H1 (cell line): Measurements from ENCODE around the gene NELFE. TPM values are rescaled to one million over a fixed set of nuclear protein-coding genes. Genes with fewer than 3 reads are reported as not detected.
"Not testable (repeated sequence)": the region's sequence is repeated elsewhere in the genome, so short reads cannot be mapped to it uniquely, and the experiment has no call there.

Experiments
- CTCF ChIA-PET: fragments of 300-600 bp; sonication (Branson Sonifier 250); formaldehyde crosslinking; loops from one replicate; lab custom pipeline; 2021; ENCODE audit not compliant: partially characterized antibody; lab: Charles Lee
- POLR2A ChIA-PET: fragments of 300-600 bp; sonication (Branson Sonifier 250); formaldehyde crosslinking; loops from one replicate; lab custom pipeline; 2021; ENCODE audit warnings: inconsistent platforms; ENCODE audit not compliant: partially characterized antibody; lab: Charles Lee
- DNase-seq, 2 experiments: peaks; one replicate each; pipeline versions ENCODE4 v3.0.0 to v3.0.0-alpha.2; 2010 to 2022; ENCODE audit warnings: low spot score in 2 of 2, low read depth in 1 of 2, mixed read lengths in 1 of 2
- FAIRE-seq: peaks from 2 replicates; lab custom pipeline; 2011; peaks lifted over from hg19 to GRCh38; lab: Jason Lieb, UNC
- H2AFZ ChIP-seq: 2 replicates; pipeline ENCODE4 v1.8.1; 2012; ENCODE audit warnings: low read length, inconsistent platforms
- H2AK5ac ChIP-seq: 2 replicates; pipeline ENCODE4 v1.6.1; 2013; ENCODE audit warnings: low read depth, low read length
- H2BK120ac ChIP-seq: replicated peaks from 2 replicates; pipeline ENCODE3; 2013; ENCODE audit warnings: low read depth, low read length, inconsistent platforms
- H2BK12ac ChIP-seq: 2 replicates; pipeline ENCODE4 v1.6.1; 2013; ENCODE audit warnings: low read depth, low read length
- H2BK15ac ChIP-seq: 2 replicates; pipeline ENCODE4 v1.6.1; 2013; ENCODE audit warnings: low read length
- H2BK20ac ChIP-seq: 2 replicates; pipeline ENCODE4 v1.6.1; 2013; ENCODE audit warnings: low read length
- H2BK5ac ChIP-seq: 2 replicates; pipeline ENCODE4 v1.6.1; 2013; ENCODE audit warnings: low read depth, low read length
- H3K14ac ChIP-seq: 2 replicates; pipeline ENCODE4 v1.6.1; 2013; ENCODE audit warnings: inconsistent platforms; ENCODE audit not compliant: insufficient read length
- H3K18ac ChIP-seq: 2 replicates; pipeline ENCODE4 v1.6.1; 2013; ENCODE audit warnings: low read length; ENCODE audit errors: extremely low read depth
- H3K23ac ChIP-seq: 2 replicates; pipeline ENCODE4 v1.6.1; 2013; ENCODE audit warnings: inconsistent platforms; ENCODE audit not compliant: insufficient read length
- H3K23me2 ChIP-seq: 2 replicates; pipeline ENCODE4 v1.6.1; 2013; ENCODE audit warnings: low read depth, low read length
- H3K27ac ChIP-seq: 2 replicates; pipeline ENCODE4 v1.6.1; 2011; ENCODE audit warnings: low read depth, low read length, inconsistent platforms
- H3K27me3 ChIP-seq, 4 experiments: replicated peaks in 1 of 4; 1 replicate in 1 of 4; 2 replicates in 3 of 4; pipeline versions ENCODE4 v1.6.1 to v1.8.1; 2011 to 2013; ENCODE audit warnings: low read length in 3 of 4, mild to moderate bottlenecking in 3 of 4, inconsistent platforms in 2 of 4, mixed read lengths in 2 of 4, moderate library complexity in 1 of 4; ENCODE audit not compliant: control insufficient read depth in 3 of 4, insufficient read depth in 3 of 4; ENCODE audit errors: extremely low read depth in 1 of 4
- H3K36me3 ChIP-seq, 4 experiments: 2 replicates each; pipeline versions ENCODE4 v1.6.1 to v1.8.1; 2011 to 2013; ENCODE audit warnings: mild to moderate bottlenecking in 4 of 4, low read length in 3 of 4, moderate library complexity in 2 of 4, control low read depth in 1 of 4, inconsistent platforms in 1 of 4; ENCODE audit not compliant: insufficient read depth in 4 of 4, control insufficient read depth in 2 of 4
- H3K4ac ChIP-seq: replicated peaks from 2 replicates; pipeline ENCODE3; 2013; ENCODE audit warnings: low read length, low read depth, mixed read lengths, inconsistent platforms; ENCODE audit not compliant: insufficient read length
- H3K4me1 ChIP-seq, 4 experiments: replicated peaks in 1 of 4; 1 replicate in 1 of 4; 2 replicates in 3 of 4; pipeline versions ENCODE4 v1.6.1 to v1.8.1; 2011 to 2013; ENCODE audit warnings: low read length in 3 of 4, inconsistent platforms in 2 of 4, mixed read lengths in 1 of 4; ENCODE audit not compliant: insufficient read depth in 4 of 4, control insufficient read depth in 3 of 4
- H3K4me2 ChIP-seq, 2 experiments: 2 replicates each; pipeline versions ENCODE4 v1.6.1 to v1.8.1; 2011 to 2013; ENCODE audit warnings: low read depth in 2 of 2, low read length in 2 of 2, control low read depth in 1 of 2, inconsistent platforms in 1 of 2, mild to moderate bottlenecking in 1 of 2; ENCODE audit not compliant: insufficient read depth in 1 of 2
- H3K4me3 ChIP-seq, 4 experiments: fragments of 200-600, 300-600 bp in 1 of 4; sonication (generic), shearing (Covaris generic), sonication (Bioruptor Twin) in 1 of 4; 2 replicates each; pipeline versions ENCODE4 v1.5.1 to v1.8.1; 2011 to 2016; ENCODE audit warnings: low read length in 4 of 4, low read depth in 3 of 4, control low read depth in 2 of 4, inconsistent platforms in 2 of 4, mild to moderate bottlenecking in 2 of 4, mixed read lengths in 1 of 4, moderate library complexity in 1 of 4; ENCODE audit not compliant: insufficient read depth in 2 of 4; ENCODE audit errors: extremely low read depth in 1 of 4
- H3K56ac ChIP-seq: replicated peaks from 2 replicates; pipeline ENCODE3; 2013; ENCODE audit warnings: low read depth, mild to moderate bottlenecking, mixed read lengths, low read length, inconsistent platforms; ENCODE audit not compliant: insufficient read length
- H3K79me1 ChIP-seq: 2 replicates; pipeline ENCODE4 v1.6.1; 2013; ENCODE audit warnings: low read depth, low read length, control low read depth
- H3K79me2 ChIP-seq, 2 experiments: 2 replicates each; pipeline versions ENCODE4 v1.6.1 to v1.8.1; 2012 to 2013; ENCODE audit warnings: low read length in 2 of 2, mild to moderate bottlenecking in 2 of 2, inconsistent platforms in 1 of 2; ENCODE audit not compliant: insufficient read depth in 2 of 2, control insufficient read depth in 1 of 2
- H3K9ac ChIP-seq, 4 experiments: replicated peaks in 1 of 4; 1 replicate in 1 of 4; 2 replicates in 3 of 4; pipeline versions ENCODE4 v1.6.1 to v1.8.1; 2011 to 2013; ENCODE audit warnings: low read depth in 3 of 4, low read length in 3 of 4, control low read depth in 2 of 4, mild to moderate bottlenecking in 2 of 4, moderate library complexity in 2 of 4, inconsistent platforms in 1 of 4; ENCODE audit errors: extremely low read depth in 1 of 4
- H3K9me3 ChIP-seq, 2 experiments: 2 replicates each; pipeline versions ENCODE4 v1.6.1 to v1.8.1; 2012 to 2013; ENCODE audit warnings: mild to moderate bottlenecking in 2 of 2, moderate library complexity in 2 of 2, control low read depth in 1 of 2, inconsistent platforms in 1 of 2, low read depth in 1 of 2, low read length in 1 of 2, mixed read lengths in 1 of 2; ENCODE audit not compliant: insufficient read depth in 2 of 2
- H4K20me1 ChIP-seq, 2 experiments: replicated peaks in 1 of 2; 2 replicates each; pipeline versions ENCODE3 to v1.8.1; 2011 to 2013; ENCODE audit warnings: inconsistent platforms in 2 of 2, low read length in 2 of 2, mild to moderate bottlenecking in 1 of 2; ENCODE audit not compliant: insufficient read depth in 2 of 2, control insufficient read depth in 1 of 2
- H4K5ac ChIP-seq: 2 replicates; pipeline ENCODE4 v1.6.1; 2013; ENCODE audit warnings: low read length, low read depth, mixed read lengths, inconsistent platforms; ENCODE audit not compliant: insufficient read length
- H4K8ac ChIP-seq: 2 replicates; pipeline ENCODE4 v1.8.0; 2013; ENCODE audit warnings: mild to moderate bottlenecking, moderate library complexity, low read length, inconsistent platforms; ENCODE audit not compliant: insufficient read depth; ENCODE audit errors: extremely low read depth
- H4K91ac ChIP-seq: replicated peaks from 2 replicates; pipeline ENCODE3; 2013; ENCODE audit warnings: low read length, mixed read lengths, inconsistent platforms; ENCODE audit not compliant: insufficient read length
- WGBS, 2 experiments: shearing (Covaris generic) in 1 of 2; methylation state at CpG; one replicate each; pipeline versions ENCODE4 v1.1.6 to v1.1.7; 2013 to 2015; ENCODE audit warnings: low lambda C conversion rate in 2 of 2, mixed read lengths in 2 of 2, inconsistent platforms in 1 of 2, low coverage in 1 of 2, missing lambda C conversion rate in 1 of 2; ENCODE audit not compliant: insufficient replicate concordance in 2 of 2, insufficient coverage in 1 of 2, insufficient read length in 1 of 2; ENCODE audit errors: extremely low coverage in 1 of 2, missing lambda C conversion rate in 1 of 2; 5-methylcytosine and 5-hydroxymethylcytosine counted together
- polyA plus RNA-seq, 7 experiments: library from polyadenylated mRNA; depleted of rRNA in 3 of 7; stranded (reverse) in 5 of 7; unstranded in 2 of 7; fragments of >200 nt in 5 of 7; fragments of 200-250 nt in 2 of 7; gene quantifications; 1 replicate in 5 of 7; 2 replicates in 1 of 7; 4 replicates in 1 of 7; pipeline versions ENCODE4 v1.2.1 to v1.2.3, GENCODE V29; 2011 to 2013; ENCODE audit warnings: missing spikeins in 2 of 7, mixed read lengths in 2 of 7
- total RNA-seq: library from RNA; stranded (reverse); fragmentation: NEBNext Ultra II Directional; extraction: Animal tissue kit (Norgen Biotek cat#: 25700); gene quantifications from 2 replicates; pipeline ENCODE4 v1.2.1, GENCODE V29; 2021

The NELFE gene
- total and polyA plus RNA-seq, 2 of the 8 experiments (the other 6 are each of a cell fraction or from before 2014, with no cell fraction given): 49.2 to 71.5 TPM

DNA sequence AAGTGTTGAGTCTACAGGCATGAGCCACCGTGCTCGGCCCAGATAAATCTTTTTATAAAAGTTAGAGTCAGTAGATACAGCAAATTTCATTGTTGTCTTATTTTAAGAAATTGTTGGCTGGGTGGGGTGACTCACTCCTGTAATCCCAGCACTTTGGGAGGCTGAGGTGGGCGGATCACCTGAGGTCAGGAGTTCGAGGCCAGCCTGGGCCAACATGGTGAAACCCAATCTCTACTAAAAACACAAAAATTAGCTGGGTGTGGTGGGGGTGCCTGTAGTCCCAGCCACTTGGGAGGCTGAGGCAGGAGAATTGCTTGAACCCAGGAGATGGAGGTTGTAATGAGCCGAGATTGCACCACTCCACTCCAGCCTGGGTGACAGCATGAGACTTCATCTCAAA is 50.5 kb downstream of the NELFE start:
- H3K27ac ChIP-seq, H3K18ac ChIP-seq, H4K5ac ChIP-seq, H3K9me3 ChIP-seq, H2BK12ac ChIP-seq, H2BK20ac ChIP-seq, H2AK5ac ChIP-seq, H4K8ac ChIP-seq, H2BK15ac ChIP-seq, H3K4me2 ChIP-seq, FAIRE-seq, H3K36me3 ChIP-seq, H4K91ac ChIP-seq, H3K14ac ChIP-seq, H3K23me2 ChIP-seq, H3K79me1 ChIP-seq, DNase-seq, H2BK120ac ChIP-seq, H3K56ac ChIP-seq, H3K23ac ChIP-seq, H3K4me1 ChIP-seq, H3K9ac ChIP-seq, H3K4me3 ChIP-seq, H4K20me1 ChIP-seq, H3K79me2 ChIP-seq, H2BK5ac ChIP-seq, H3K27me3 ChIP-seq, H2AFZ ChIP-seq, H3K4ac ChIP-seq: not testable (repeated sequence)
- ChIA-PET CTCF (interaction anchor here (0.6 to 1.4 kb wide), 4 partner anchors 8 to 312 kb away, joined by 3 to 5 read pairs (median 4); no protein-coding TSS in a partner anchor), POLR2A (interaction anchor here (0.6 to 1.5 kb wide), 4 partner anchors 15 to 192 kb away, joined by 3 to 4 read pairs (median 3); no protein-coding TSS in a partner anchor)
- 91% methylated on average over 5 of the region's 5 CpGs; no CpG with 5 or more reads in 1 of the 2 experiments for WGBS, 2 experiments
